Effector CD4-positive, alpha-beta T cell (primary cell): ENCODE measurements around the gene OLFM1.

Source experiments
- DNase-seq: peaks from one replicate; pipeline ENCODE4 v3.0.0-alpha.2; 2020

Gene OLFM1

GRCh38 chr9:135076876-135077430 lies 10.5 kb upstream of the OLFM1 start:
- DNase-seq: no peak

GRCh38 chr9:135077497-135078200 lies 9.8 kb upstream of the OLFM1 start:
- no peak for DNase-seq

- no peak for DNase-seq
Observed at GRCh38 chr9:135078361-135078821, 9.1 kb upstream of the OLFM1 start.

- no peak for DNase-seq
Observed at GRCh38 chr9:135079018-135079417, 8.4 kb upstream of the OLFM1 start.

GRCh38 chr9:135079676-135080075 lies 7.8 kb upstream of the OLFM1 start:
- DNase-seq: no peak

- DNase-seq: no peak
Observed at GRCh38 chr9:135080286-135081263, 6.9 kb upstream of the OLFM1 start.

GRCh38 chr9:135081264-135081660 lies 6.2 kb upstream of the OLFM1 start:
- DNase-seq: no peak

- DNase-seq: no peak
Observed at GRCh38 chr9:135081731-135082130, 5.7 kb upstream of the OLFM1 start.

- DNase-seq: no peak
Observed at GRCh38 chr9:135082536-135082935, 4.9 kb upstream of the OLFM1 start.

- no peak for DNase-seq
Observed at GRCh38 chr9:135083241-135083810, 4.1 kb upstream of the OLFM1 start.

GRCh38 chr9:135083831-135084230 lies 3.6 kb upstream of the OLFM1 start:
- DNase-seq: no peak

- DNase-seq: no peak
Observed at GRCh38 chr9:135084262-135084661, 3.2 kb upstream of the OLFM1 start.

GRCh38 chr9:135084881-135085760 lies 2.3 kb upstream of the OLFM1 start:
- DNase-seq: no peak

- DNase-seq: no peak
Observed at GRCh38 chr9:135085830-135086546, 1.5 kb upstream of the OLFM1 start.

- no peak for DNase-seq
Observed at GRCh38 chr9:135086597-135087488, 625 bp upstream of the OLFM1 start.

GRCh38 chr9:135087899-135088347 lies 455 bp downstream of the OLFM1 start:
- DNase-seq: no peak

- DNase-seq: no peak
Observed at GRCh38 chr9:135088348-135088978, 995 bp downstream of the OLFM1 start.

GRCh38 chr9:135088979-135089847 lies 1.7 kb downstream of the OLFM1 start:
- no peak for DNase-seq

GRCh38 chr9:135090081-135090480 lies 2.6 kb downstream of the OLFM1 start:
- no peak for DNase-seq
